Left colon (tissue), 2 donors: ENCODE measurements around the gene PGAM1. TPM values are rescaled to one million over a fixed set of nuclear protein-coding genes. Genes with fewer than 3 reads are reported as not detected.
"Not testable (repeated sequence)": the region's sequence is repeated elsewhere in the genome, so short reads cannot be mapped to it uniquely, and the experiment has no call there.

ENCODE experiments used
- ATAC-seq: fragments of 200-7000 bp; cut with Tn5 transposase; one replicate; pipeline ENCODE4 v1.9.1; 2020; ENCODE audit warnings: mild to moderate bottlenecking, moderate library complexity
- DNase-seq, 2 donors: peaks; one replicate each; pipeline ENCODE4 v3.0.0-alpha.2; 2020
- intact Hi-C, 2 donors: fragments of 100-400 bp; cut with DNase I in 1 of 2; cut with micrococcal nuclease in 1 of 2; formaldehyde crosslinking; loops; one replicate each; pipeline versions ENCODE4 v1.11.2 to v1.14.0; 2022; cut with DNase I, micrococcal nuclease
- total RNA-seq, 2 donors: library from RNA; stranded (reverse); fragmentation: NEBNext Ultra II Directional; extraction: Animal tissue kit (Norgen Biotek cat#: 25700); gene quantifications; one replicate each; pipeline ENCODE4 v1.2.1, GENCODE V29; 2021
- donor health status: DM: no; HTN: no; CAD: no.
- donor health status: DM: yes; HTN: yes; CAD: no.

The PGAM1 gene
- total RNA-seq, 2 donors from 2014 or later = 216 to 249 TPM

- intact Hi-C loops = no loop called here
- ATAC-seq (no peak), DNase-seq (no peak)
Measured at GRCh38 chr10:97451605-97452004, 25.6 kb downstream of the PGAM1 start.

GRCh38 chr10:97452352-97452751, 26.4 kb downstream of the PGAM1 start:
- intact Hi-C loops = no loop called here
- DNase-seq (no peak), ATAC-seq (no peak)

- intact Hi-C loops = no loop called here
- DNase-seq (no peak), ATAC-seq (peak; percentile 29)
Measured at GRCh38 chr10:97454330-97455036, 28.5 kb downstream of the PGAM1 start.

- no peak for DNase-seq
- intact Hi-C loops = no loop called here
- no peak for ATAC-seq
Measured at GRCh38 chr10:97456034-97456685, 30.2 kb downstream of the PGAM1 start.

GRCh38 chr10:97456686-97457065, 30.7 kb downstream of the PGAM1 start:
- no peak for DNase-seq
- intact Hi-C loops = no loop called here
- ATAC-seq = no peak

- no peak for DNase-seq
Measured at GRCh38 chr10:97459111-97459510, 33.1 kb downstream of the PGAM1 start.

GRCh38 chr10:97459933-97460332, 33.9 kb downstream of the PGAM1 start:
- ATAC-seq (no peak), DNase-seq (no peak)
- intact Hi-C loops = no loop called here

More at GRCh38 chr10:97459111-97459510, 33.1 kb downstream of the PGAM1 start:
- no peak for ATAC-seq
- intact Hi-C loops = no loop called here

GRCh38 chr10:97462309-97462708, 36.3 kb downstream of the PGAM1 start:
- intact Hi-C loops = loop anchor here in 1 of 2 donors (2.0 kb wide), 1 partner anchor 90 kb away; no protein-coding TSS in a partner anchor
- ATAC-seq (no peak), DNase-seq (no peak)

GRCh38 chr10:97463363-97464132, 37.6 kb downstream of the PGAM1 start:
- DNase-seq (peak in 1 of 2 donors; percentile 37), ATAC-seq (peak; percentile 91)
- intact Hi-C loops = loop anchor here in 1 of 2 donors (2.0 kb wide), 1 partner anchor 89 kb away; no protein-coding TSS in a partner anchor

- intact Hi-C loops = no loop called here
- ATAC-seq (peak; percentile 2), DNase-seq (no peak)
Measured at GRCh38 chr10:97464226-97464625, 38.2 kb downstream of the PGAM1 start.

GRCh38 chr10:97465982-97466381, 40.0 kb downstream of the PGAM1 start:
- ATAC-seq (no peak), DNase-seq (no peak)
- intact Hi-C loops = no loop called here

- DNase-seq (no peak), ATAC-seq (no peak)
- intact Hi-C loops = no loop called here
Measured at GRCh38 chr10:97466755-97467154, 40.8 kb downstream of the PGAM1 start.

- peak; percentile 16 for ATAC-seq
- peak; percentile 31 to 42 for DNase-seq
- intact Hi-C loops = no loop called here
Measured at GRCh38 chr10:97468162-97468561, 42.2 kb downstream of the PGAM1 start.

- intact Hi-C loops, DNase-seq: not testable (repeated sequence)
- ATAC-seq = peak; percentile 23
Measured at GRCh38 chr10:97468781-97469180, 42.8 kb downstream of the PGAM1 start.

GRCh38 chr10:97474918-97475317, 48.9 kb downstream of the PGAM1 start:
- ATAC-seq (no peak), DNase-seq (no peak)
- intact Hi-C loops = no loop called here

- ATAC-seq (no peak), DNase-seq (no peak)
- intact Hi-C loops = no loop called here
Measured at GRCh38 chr10:97475936-97476594, 50.1 kb downstream of the PGAM1 start.

- DNase-seq, intact Hi-C loops, ATAC-seq: not testable (repeated sequence)
Measured at GRCh38 chr10:97479410-97479809, 53.4 kb downstream of the PGAM1 start.

- DNase-seq (no peak), ATAC-seq (no peak)
- intact Hi-C loops = no loop called here
Measured at GRCh38 chr10:97479939-97480338, 53.9 kb downstream of the PGAM1 start.

- DNase-seq (no peak), ATAC-seq (no peak)
- intact Hi-C loops = no loop called here
Measured at GRCh38 chr10:97481071-97481470, 55.1 kb downstream of the PGAM1 start.
